GM18870 (cell line): ENCODE data around the gene PAPSS2.

Experiments used
- ATAC-seq: cut with Tn5 transposase; IDR thresholded peaks from one replicate; pipeline ENCODE4 v1.9.1; 2021; ENCODE audit warnings: moderate library complexity; ENCODE audit not compliant: unreplicated experiment

PAPSS2 gene

GRCh38 chr10:87775766-87776165 lies 116.1 kb downstream of the PAPSS2 start:
- ATAC-seq, result no peak

- no peak for ATAC-seq
These were observed 116.7 kb downstream of the PAPSS2 start for GRCh38 chr10:87776328-87776727.

GRCh38 chr10:87781545-87781944 lies 121.9 kb downstream of the PAPSS2 start:
- no peak for ATAC-seq

GRCh38 chr10:87782721-87783120 lies 123.0 kb downstream of the PAPSS2 start:
- no peak for ATAC-seq

GRCh38 chr10:87786421-87786820 lies 126.7 kb downstream of the PAPSS2 start:
- ATAC-seq, result no peak

GRCh38 chr10:87790185-87790584 lies 130.5 kb downstream of the PAPSS2 start:
- no peak for ATAC-seq

- ATAC-seq, result no peak
These were observed 134.6 kb downstream of the PAPSS2 start for GRCh38 chr10:87794285-87794684.
